IMR-90 (cell line): ENCODE results near the gene MEGF9. TPM values are rescaled to one million over a fixed set of nuclear protein-coding genes. Genes with fewer than 3 reads are reported as not detected.

Source experiments
- ATAC-seq: fragments of 200-7000 bp; cut with Tn5 transposase; 2 replicates; pipeline ENCODE4 v1.9.1; 2020; ENCODE audit warnings: low read depth, mild to moderate bottlenecking, moderate library complexity
- BruUV-seq: library from RNA; stranded (reverse); fragments of 400-500 nt; replicated peaks from 2 replicates; lab custom pipeline; 2021; lab: Mats Ljungman, UMichigan
- CTCF ChIA-PET: fragments of 300-600 bp; formaldehyde crosslinking; extraction: SDS; loops from one replicate; lab custom pipeline; 2021; ENCODE audit warnings: antibody characterized with exemption; lab: Yijun Ruan, JAX
- POLR2A ChIA-PET: fragments of 300-600 bp; sonication (Branson Sonifier 250); formaldehyde crosslinking; loops from one replicate; lab custom pipeline; 2022; ENCODE audit warnings: antibody characterized with exemption; ENCODE audit not compliant: unreplicated experiment; lab: Charles Lee
- DNase-seq: peaks from one replicate; pipeline ENCODE4 v3.0.0; 2013
- H2AFZ ChIP-seq: replicated peaks from 2 replicates; pipeline ENCODE3; 2013; ENCODE audit warnings: low read length, mild to moderate bottlenecking; ENCODE audit not compliant: poor library complexity
- H2AK5ac ChIP-seq: 2 replicates; pipeline ENCODE4 v1.6.1; 2013; ENCODE audit warnings: low read depth, low read length, inconsistent platforms
- H2AK9ac ChIP-seq: replicated peaks from 2 replicates; pipeline ENCODE3; 2013; ENCODE audit warnings: mild to moderate bottlenecking, low read depth, low read length, moderate library complexity; ENCODE audit not compliant: poor library complexity
- H2BK120ac ChIP-seq: 2 replicates; pipeline ENCODE4 v1.6.1; 2013; ENCODE audit warnings: low read depth, low read length, inconsistent platforms
- H2BK15ac ChIP-seq: 3 replicates; pipeline ENCODE4 v1.6.1; 2013; ENCODE audit warnings: low read depth, low read length, inconsistent platforms
- H2BK20ac ChIP-seq: 2 replicates; pipeline ENCODE4 v1.6.1; 2013; ENCODE audit warnings: low read depth, mild to moderate bottlenecking, inconsistent platforms, low read length, moderate library complexity
- H2BK5ac ChIP-seq: 2 replicates; pipeline ENCODE4 v1.6.1; 2013; ENCODE audit warnings: mild to moderate bottlenecking, low read depth, low read length, inconsistent platforms; ENCODE audit not compliant: poor library complexity, severe bottlenecking
- H3K14ac ChIP-seq: replicated peaks from 2 replicates; pipeline ENCODE4 v1.6.1; 2013; ENCODE audit warnings: low read depth, low read length, inconsistent platforms
- H3K18ac ChIP-seq: 2 replicates; pipeline ENCODE4 v1.6.1; 2013; ENCODE audit warnings: low read depth, low read length, control low read depth
- H3K23ac ChIP-seq: 2 replicates; pipeline ENCODE4 v1.6.1; 2013; ENCODE audit warnings: low read depth, low read length, inconsistent platforms
- H3K27ac ChIP-seq: 2 replicates; pipeline ENCODE4 v1.5.1; 2013; ENCODE audit warnings: mild to moderate bottlenecking, control low read depth, low read length; ENCODE audit not compliant: insufficient read depth
- H3K27me3 ChIP-seq: 2 replicates; pipeline ENCODE4 v1.6.1; 2013; ENCODE audit warnings: low read length; ENCODE audit not compliant: control insufficient read depth, insufficient read depth
- H3K36me3 ChIP-seq: 2 replicates; pipeline ENCODE4 v1.6.1; 2013; ENCODE audit warnings: low read length, mixed read lengths; ENCODE audit not compliant: control insufficient read depth, insufficient read depth
- H3K4ac ChIP-seq: 2 replicates; pipeline ENCODE4 v1.6.1; 2013; ENCODE audit warnings: low read depth, low read length, inconsistent platforms
- H3K4me1 ChIP-seq: 2 replicates; pipeline ENCODE4 v1.6.1; 2013; ENCODE audit warnings: low read length, mixed read lengths; ENCODE audit not compliant: control insufficient read depth, insufficient read depth
- H3K4me2 ChIP-seq: 2 replicates; pipeline ENCODE4 v1.6.1; 2013; ENCODE audit warnings: low read depth, mild to moderate bottlenecking, control low read depth, low read length, moderate library complexity
- H3K4me3 ChIP-seq: 2 replicates; pipeline ENCODE4 v1.5.1; 2013; ENCODE audit warnings: low read depth, mild to moderate bottlenecking, control low read depth, low read length, moderate library complexity; ENCODE audit not compliant: insufficient read depth
- H3K56ac ChIP-seq: 2 replicates; pipeline ENCODE4 v1.6.1; 2013; ENCODE audit warnings: low read length, inconsistent platforms; ENCODE audit not compliant: insufficient read depth; ENCODE audit errors: extremely low read depth
- H3K79me1 ChIP-seq, 2 experiments: 2 replicates each; pipeline ENCODE4 v1.6.1; 2013; ENCODE audit warnings: low read length in 2 of 2, inconsistent platforms in 1 of 2, low read depth in 1 of 2
- H3K9ac ChIP-seq: 2 replicates; pipeline ENCODE4 v1.6.1; 2013; ENCODE audit warnings: low read depth, low read length, control low read depth
- H3K9me1 ChIP-seq: 2 replicates; pipeline ENCODE4 v1.6.1; 2013; ENCODE audit warnings: low read length, inconsistent platforms; ENCODE audit not compliant: insufficient read depth
- H3K9me3 ChIP-seq: 2 replicates; pipeline ENCODE4 v1.6.1; 2013; ENCODE audit warnings: low read length; ENCODE audit not compliant: control insufficient read depth, insufficient read depth
- H4K20me1 ChIP-seq: 2 replicates; pipeline ENCODE4 v1.6.1; 2013; ENCODE audit warnings: low read length, inconsistent platforms; ENCODE audit not compliant: insufficient read depth
- H4K5ac ChIP-seq: 2 replicates; pipeline ENCODE4 v1.6.1; 2013; ENCODE audit warnings: mild to moderate bottlenecking, low read depth, low read length, control low read depth
- H4K8ac ChIP-seq, 2 experiments: 2 replicates each; pipeline ENCODE4 v1.6.1; 2013; ENCODE audit warnings: low read depth in 2 of 2, low read length in 2 of 2, control low read depth in 1 of 2, inconsistent platforms in 1 of 2
- H4K91ac ChIP-seq: 2 replicates; pipeline ENCODE4 v1.6.1; 2013; ENCODE audit warnings: low read depth, low read length, inconsistent platforms; ENCODE audit not compliant: insufficient read depth
- CEBPB ChIP-seq: IDR thresholded peaks from 2 replicates; pipeline ENCODE4 v1.6.1; 2012; ENCODE audit warnings: low read depth, low read length, improper control_type of control experiment
- FOS ChIP-seq: fragments of 150-350 bp; IDR thresholded peaks from 2 replicates; pipeline ENCODE4 v1.6.1; 2016; ENCODE audit warnings: low read depth, low read length
- MAFK ChIP-seq: IDR thresholded peaks from 2 replicates; pipeline ENCODE4 v1.6.1; 2012; ENCODE audit warnings: low read depth, low read length, improper control_type of control experiment
- MAZ ChIP-seq: IDR thresholded peaks from 2 replicates; pipeline ENCODE4 v1.6.1; 2012; ENCODE audit warnings: low read depth, mild to moderate bottlenecking, low read length, improper control_type of control experiment, moderate library complexity, borderline replicate concordance
- POLR2A ChIP-seq: IDR thresholded peaks from 2 replicates; pipeline ENCODE4 v1.6.1; 2012; ENCODE audit warnings: mild to moderate bottlenecking, low read depth, low read length
- RAD21 ChIP-seq: IDR thresholded peaks from 2 replicates; pipeline ENCODE4 v1.6.1; 2012; ENCODE audit warnings: low read length, improper control_type of control experiment
- RFX5 ChIP-seq: IDR thresholded peaks from 2 replicates; pipeline ENCODE4 v1.8.0; 2012; ENCODE audit warnings: low read depth, mild to moderate bottlenecking, low read length, moderate library complexity
- SMC3 ChIP-seq: fragments of 150-350 bp; IDR thresholded peaks from 2 replicates; pipeline ENCODE4 v1.6.1; 2016; ENCODE audit warnings: low read depth, mild to moderate bottlenecking, antibody characterized with exemption, low read length, moderate library complexity
- WGBS, 2 experiments: methylation state at CpG; one replicate each; pipeline versions ENCODE4 v1.1.5 to v1.1.7; 2013; ENCODE audit warnings: missing lambda C conversion rate in 2 of 2; ENCODE audit not compliant: insufficient read length in 1 of 2; ENCODE audit errors: extremely low coverage in 2 of 2; 5-methylcytosine and 5-hydroxymethylcytosine counted together
- dilution Hi-C: fragments of 300-500 bp; cut with HindIII; formaldehyde crosslinking; loops from one replicate; pipeline ENCODE4 v1.14.3; 2018; ENCODE audit warnings: low sequenced_read_pairs; ENCODE audit not compliant: unreplicated experiment
- in situ Hi-C: fragments of 300-500 bp; cut with MboI; formaldehyde crosslinking; loops from 3 replicates; pipeline ENCODE4 v1.14.3; 2019; ENCODE audit warnings: low sequenced_read_pairs, inconsistent platforms, mixed read lengths
- intact Hi-C: fragments of 100-400 bp; cut with micrococcal nuclease; formaldehyde crosslinking; loops from 2 replicates; pipeline ENCODE4 v1.10.0; 2022
- polyA plus RNA-seq, 3 experiments: library from polyadenylated mRNA; depleted of rRNA; stranded (reverse); fragments of >200 nt; gene quantifications; 2 replicates each; pipeline ENCODE4 v1.2.3, GENCODE V29; 2012; ENCODE audit warnings: low replicate concordance in 1 of 3
- total RNA-seq: library from RNA; depleted of rRNA; stranded (reverse); fragments of >200 nt; gene quantifications from 2 replicates; pipeline ENCODE4 v1.2.3, GENCODE V29; 2012
- TF ChIP-seq, protein P1 (sequence below): conservative IDR thresholded peaks from 2 replicates; pipeline ENCODE4 v1.5.1; 2012; ENCODE audit warnings: mild to moderate bottlenecking, low read depth, low read length, improper control_type of control experiment
- TF ChIP-seq, protein P2 (sequence below): fragments of 150-350 bp; IDR thresholded peaks from 2 replicates; pipeline ENCODE4 v1.6.1; 2016; ENCODE audit warnings: low read depth, mild to moderate bottlenecking, low read length, moderate library complexity, borderline replicate concordance

The MEGF9 gene
- total and polyA plus RNA-seq, 2 of the 4 experiments (the other 2 are of a cell fraction) = 3.4 TPM

DNA sequence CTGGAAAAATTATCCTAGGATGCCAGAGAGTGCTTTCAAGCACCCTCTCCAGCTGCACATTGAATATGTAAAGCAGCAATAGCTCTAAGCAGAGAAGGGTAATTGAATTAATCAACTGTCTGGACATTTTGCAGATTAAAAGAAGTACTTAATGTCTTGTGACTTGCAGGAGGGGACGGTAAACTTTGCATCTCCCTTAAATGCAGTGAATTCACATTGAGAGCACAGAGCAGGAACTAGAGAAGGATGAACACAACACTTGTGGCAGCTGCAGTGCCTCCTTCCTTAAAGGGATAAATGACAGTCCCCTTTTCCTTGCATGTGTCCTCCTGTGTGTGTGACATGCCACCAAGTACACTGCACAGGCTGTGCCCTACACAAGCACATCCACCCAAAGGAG lies 126.9 kb downstream of the MEGF9 start:
- ChIA-PET CTCF (interaction anchor here (0.8 to 1.2 kb wide), 2 partner anchors 16 to 110 kb away, joined by 3 read pairs; no protein-coding TSS in a partner anchor), POLR2A (no interaction called here)
- no peak overlapping the region for H2BK20ac ChIP-seq
- no peaks in the 10 kb centered on the region for H3K27me3 ChIP-seq
- no peak overlapping the region for H2BK15ac ChIP-seq
- no peak overlapping the region for H3K27ac ChIP-seq
- no peak overlapping the region; the same call in 1 of the 2 replicates for H3K4ac ChIP-seq
- intact Hi-C loops (no loop called here), in situ Hi-C loops (no loop called here), dilution Hi-C loops (no loop called here)
- no peak for DNase-seq
- no peak overlapping the region for H2BK120ac ChIP-seq
- no peak overlapping the region for H4K91ac ChIP-seq
- no TSS peak for BruUV-seq
- TF ChIP-seq FOS (no peak), RFX5 (no peak), POLR2A (no peak), SMC3 (no peak), MAZ (no peak), CEBPB (no peak), RAD21 (no peak), MAFK (no peak)
- TF ChIP-seq, protein P1, sequence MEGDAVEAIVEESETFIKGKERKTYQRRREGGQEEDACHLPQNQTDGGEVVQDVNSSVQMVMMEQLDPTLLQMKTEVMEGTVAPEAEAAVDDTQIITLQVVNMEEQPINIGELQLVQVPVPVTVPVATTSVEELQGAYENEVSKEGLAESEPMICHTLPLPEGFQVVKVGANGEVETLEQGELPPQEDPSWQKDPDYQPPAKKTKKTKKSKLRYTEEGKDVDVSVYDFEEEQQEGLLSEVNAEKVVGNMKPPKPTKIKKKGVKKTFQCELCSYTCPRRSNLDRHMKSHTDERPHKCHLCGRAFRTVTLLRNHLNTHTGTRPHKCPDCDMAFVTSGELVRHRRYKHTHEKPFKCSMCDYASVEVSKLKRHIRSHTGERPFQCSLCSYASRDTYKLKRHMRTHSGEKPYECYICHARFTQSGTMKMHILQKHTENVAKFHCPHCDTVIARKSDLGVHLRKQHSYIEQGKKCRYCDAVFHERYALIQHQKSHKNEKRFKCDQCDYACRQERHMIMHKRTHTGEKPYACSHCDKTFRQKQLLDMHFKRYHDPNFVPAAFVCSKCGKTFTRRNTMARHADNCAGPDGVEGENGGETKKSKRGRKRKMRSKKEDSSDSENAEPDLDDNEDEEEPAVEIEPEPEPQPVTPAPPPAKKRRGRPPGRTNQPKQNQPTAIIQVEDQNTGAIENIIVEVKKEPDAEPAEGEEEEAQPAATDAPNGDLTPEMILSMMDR = no peak
- TF ChIP-seq, protein P2, sequence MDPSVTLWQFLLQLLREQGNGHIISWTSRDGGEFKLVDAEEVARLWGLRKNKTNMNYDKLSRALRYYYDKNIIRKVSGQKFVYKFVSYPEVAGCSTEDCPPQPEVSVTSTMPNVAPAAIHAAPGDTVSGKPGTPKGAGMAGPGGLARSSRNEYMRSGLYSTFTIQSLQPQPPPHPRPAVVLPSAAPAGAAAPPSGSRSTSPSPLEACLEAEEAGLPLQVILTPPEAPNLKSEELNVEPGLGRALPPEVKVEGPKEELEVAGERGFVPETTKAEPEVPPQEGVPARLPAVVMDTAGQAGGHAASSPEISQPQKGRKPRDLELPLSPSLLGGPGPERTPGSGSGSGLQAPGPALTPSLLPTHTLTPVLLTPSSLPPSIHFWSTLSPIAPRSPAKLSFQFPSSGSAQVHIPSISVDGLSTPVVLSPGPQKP = no peak
- H2BK5ac ChIP-seq = no peak overlapping the region
- H3K36me3 ChIP-seq = no peaks in the 10 kb centered on the region
- ATAC-seq = no peak
- H3K9ac ChIP-seq = no peak overlapping the region
- WGBS, 2 experiments = no CpG with 5 or more reads among the region's 1 CpG
- H2AFZ ChIP-seq = no peak overlapping the region
- no peak overlapping the region for H3K4me2 ChIP-seq
- no peak overlapping the region for H3K56ac ChIP-seq
- 0 out of 2 replicates have a peak overlapping the region, but pooled peaks have one; percentile 11 for H3K23ac ChIP-seq
- H4K5ac ChIP-seq = no peak overlapping the region
- H3K14ac ChIP-seq = no peak overlapping the region
- H4K8ac ChIP-seq = no peak overlapping the region
- H3K9me3 ChIP-seq = 0 out of 2 replicates have a peak, but pooled peaks cover 2% of the 10 kb centered on the region
- no peak overlapping the region for H2AK5ac ChIP-seq
- H4K20me1 ChIP-seq = no peaks in the 10 kb centered on the region
- no peak overlapping the region for H3K18ac ChIP-seq
- peaks cover 2% of the 10 kb centered on the region; the same call in 1 of the 2 replicates for H3K4me1 ChIP-seq
- no peaks in the 10 kb centered on the region for H3K79me1 ChIP-seq
- no peak overlapping the region for H2AK9ac ChIP-seq
- no peak overlapping the region for H3K4me3 ChIP-seq
- peaks cover 4% of the 10 kb centered on the region; the same call in 1 of the 2 replicates for H3K9me1 ChIP-seq
